Measurements from ENCODE around the gene TMEM219.
"Not testable (repeated sequence)": the region's sequence is repeated elsewhere in the genome, so short reads cannot be mapped to it uniquely, and the experiment has no call there.

Gene TMEM219

GRCh38 chr16:30012598-30012997 lies 50.7 kb downstream of the TMEM219 start:
- not testable (repeated sequence) for DNase-seq (ENCODE audit: low spot score in 2 of 2); ATAC-seq (ENCODE audit: low read depth); H3K27ac Mint-ChIP-seq; H3K36me3 Mint-ChIP-seq; H3K9me3 Mint-ChIP-seq; H3K4me3 Mint-ChIP-seq
- peaks cover 13% of the 10 kb centered on the region for H3K4me1 Mint-ChIP-seq
- H3K27me3 Mint-ChIP-seq, result peaks cover 30% of the 10 kb centered on the region

GRCh38 chr16:30015450-30015849 lies 53.6 kb downstream of the TMEM219 start:
- not testable (repeated sequence) for H3K36me3 Mint-ChIP-seq; H3K9me3 Mint-ChIP-seq; H3K4me3 Mint-ChIP-seq; DNase-seq (ENCODE audit: low spot score in 2 of 2); ATAC-seq (ENCODE audit: low read depth); H3K4me1 Mint-ChIP-seq; H3K27ac Mint-ChIP-seq
- H3K27me3 Mint-ChIP-seq, result peaks cover 16% of the 10 kb centered on the region

GRCh38 chr16:30016555-30017276 lies 54.8 kb downstream of the TMEM219 start:
- Mint-ChIP-seq H3K4me3 (no peak overlapping the region), H3K27ac (no peak overlapping the region), H3K9me3 (no peaks in the 10 kb centered on the region), H3K27me3 (peaks cover 12% of the 10 kb centered on the region), H3K36me3 (no peaks in the 10 kb centered on the region), H3K4me1 (peaks cover 11% of the 10 kb centered on the region)
- DNase-seq (ENCODE audit: low spot score in 2 of 2) (no peak), ATAC-seq (ENCODE audit: low read depth) (no peak)

GRCh38 chr16:30017277-30017656 lies 55.4 kb downstream of the TMEM219 start:
- DNase-seq (ENCODE audit: low spot score in 2 of 2), result no peak
- Mint-ChIP-seq H3K4me3 (no peak overlapping the region), H3K4me1 (peaks cover 7% of the 10 kb centered on the region), H3K27me3 (peaks cover 7% of the 10 kb centered on the region), H3K27ac (no peak overlapping the region), H3K36me3 (no peaks in the 10 kb centered on the region), H3K9me3 (no peaks in the 10 kb centered on the region)
- ATAC-seq (ENCODE audit: low read depth), result no peak

GRCh38 chr16:30017937-30018336 lies 56.1 kb downstream of the TMEM219 start:
- not testable (repeated sequence) for H3K27me3 Mint-ChIP-seq; H3K4me3 Mint-ChIP-seq; ATAC-seq (ENCODE audit: low read depth); H3K4me1 Mint-ChIP-seq; H3K36me3 Mint-ChIP-seq; DNase-seq (ENCODE audit: low spot score in 2 of 2); H3K9me3 Mint-ChIP-seq; H3K27ac Mint-ChIP-seq

- no peak for DNase-seq (ENCODE audit: low spot score in 2 of 2)
Measured at GRCh38 chr16:30018731-30019158, 56.9 kb downstream of the TMEM219 start.

More at GRCh38 chr16:30018731-30019158, 56.9 kb downstream of the TMEM219 start:
- Mint-ChIP-seq H3K9me3 (no peaks in the 10 kb centered on the region), H3K4me3 (no peak overlapping the region), H3K27me3 (peaks cover 7% of the 10 kb centered on the region), H3K27ac (no peak overlapping the region), H3K4me1 (peaks cover 7% of the 10 kb centered on the region), H3K36me3 (no peaks in the 10 kb centered on the region)
- ATAC-seq (ENCODE audit: low read depth), result no peak
